Epithelial cell of proximal tubule (primary cell): Measurements from ENCODE around the gene CASP6. TPM values are rescaled to one million over a fixed set of nuclear protein-coding genes. Genes with fewer than 3 reads are reported as not detected.

Experiments used
- DNase-seq: peaks from one replicate; pipeline ENCODE4 v3.0.0-alpha.2; 2011; ENCODE audit warnings: low read depth
- H3K4me3 ChIP-seq: 2 replicates; pipeline ENCODE4 v1.5.1; 2011; ENCODE audit warnings: low read depth, mild to moderate bottlenecking, low read length
- total RNA-seq: library from RNA; depleted of rRNA; stranded (reverse); fragments of >200 nt; gene quantifications from 2 replicates; pipeline ENCODE4 v1.2.3, GENCODE V29; 2015
- TF ChIP-seq, protein P1 (sequence below): conservative IDR thresholded peaks from 2 replicates; pipeline ENCODE4 v1.5.1; 2012; ENCODE audit warnings: low read depth, mild to moderate bottlenecking, low read length

The CASP6 gene
- total RNA-seq, 1 donor from 2014 or later = 59.7 TPM

GRCh38 chr4:109649872-109650271 lies 53.4 kb downstream of the CASP6 start:
- TF ChIP-seq, protein P1, sequence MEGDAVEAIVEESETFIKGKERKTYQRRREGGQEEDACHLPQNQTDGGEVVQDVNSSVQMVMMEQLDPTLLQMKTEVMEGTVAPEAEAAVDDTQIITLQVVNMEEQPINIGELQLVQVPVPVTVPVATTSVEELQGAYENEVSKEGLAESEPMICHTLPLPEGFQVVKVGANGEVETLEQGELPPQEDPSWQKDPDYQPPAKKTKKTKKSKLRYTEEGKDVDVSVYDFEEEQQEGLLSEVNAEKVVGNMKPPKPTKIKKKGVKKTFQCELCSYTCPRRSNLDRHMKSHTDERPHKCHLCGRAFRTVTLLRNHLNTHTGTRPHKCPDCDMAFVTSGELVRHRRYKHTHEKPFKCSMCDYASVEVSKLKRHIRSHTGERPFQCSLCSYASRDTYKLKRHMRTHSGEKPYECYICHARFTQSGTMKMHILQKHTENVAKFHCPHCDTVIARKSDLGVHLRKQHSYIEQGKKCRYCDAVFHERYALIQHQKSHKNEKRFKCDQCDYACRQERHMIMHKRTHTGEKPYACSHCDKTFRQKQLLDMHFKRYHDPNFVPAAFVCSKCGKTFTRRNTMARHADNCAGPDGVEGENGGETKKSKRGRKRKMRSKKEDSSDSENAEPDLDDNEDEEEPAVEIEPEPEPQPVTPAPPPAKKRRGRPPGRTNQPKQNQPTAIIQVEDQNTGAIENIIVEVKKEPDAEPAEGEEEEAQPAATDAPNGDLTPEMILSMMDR = no peak
- no peak for DNase-seq
- no peak overlapping the region for H3K4me3 ChIP-seq

GRCh38 chr4:109648997-109649575 lies 54.2 kb downstream of the CASP6 start:
- TF ChIP-seq, protein P1 = no peak
- no peak for DNase-seq
- no peak overlapping the region for H3K4me3 ChIP-seq

DNA sequence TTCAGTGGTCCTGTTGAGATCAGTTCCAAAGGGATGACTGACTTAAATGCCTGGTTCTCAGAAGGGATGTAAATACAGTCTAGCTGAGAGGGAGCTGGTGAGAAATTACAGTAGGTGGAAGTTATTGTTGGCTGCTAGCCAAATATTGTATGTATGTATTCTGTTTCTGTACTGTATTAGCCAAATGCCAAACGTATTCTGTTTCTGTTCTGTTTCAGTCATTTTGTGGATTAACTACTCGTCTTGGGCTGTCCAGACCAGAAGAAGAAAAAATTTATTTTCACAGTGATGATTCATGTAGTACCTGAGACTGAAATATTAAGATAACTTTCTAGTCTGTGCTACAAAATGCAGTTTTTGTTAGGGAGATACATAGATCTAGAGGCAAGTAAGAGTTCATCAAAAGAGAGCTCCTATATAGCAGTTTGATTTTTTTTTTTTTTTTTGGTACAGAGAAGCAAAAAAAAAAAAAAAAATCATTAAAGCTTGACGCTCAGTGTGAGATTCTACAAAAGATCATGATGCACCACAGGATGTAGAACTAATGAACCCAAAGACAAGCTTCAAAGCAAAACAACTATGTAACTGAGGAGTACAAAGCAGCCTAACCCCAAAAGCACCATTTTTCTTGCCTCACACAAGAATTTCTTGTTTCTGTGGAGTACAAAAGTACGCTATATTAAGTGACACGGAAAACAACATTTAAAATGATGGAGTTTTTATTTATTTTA lies 54.8 kb downstream of the CASP6 start:
- H3K4me3 ChIP-seq = no peak overlapping the region
- DNase-seq = no peak
- TF ChIP-seq, protein P1 = no peak

- no peak for DNase-seq
- H3K4me3 ChIP-seq = no peak overlapping the region
- TF ChIP-seq, protein P1 = no peak
These were observed 57.2 kb downstream of the CASP6 start for GRCh38 chr4:109645874-109646710.

- H3K4me3 ChIP-seq = no peak overlapping the region
- TF ChIP-seq, protein P1 = no peak
- no peak for DNase-seq
These were observed 62.6 kb downstream of the CASP6 start for GRCh38 chr4:109640644-109641043.

Other genes starting within 250 kb of the CASP6 start
- gene MCUB, start 143.2 kb downstream of the CASP6 start, total RNA-seq = 57.2 and 105 TPM in 2 replicates
- gene PLA2G12A, start 26.6 kb upstream of the CASP6 start, total RNA-seq = 20.3 and 58.3 TPM in 2 replicates
- 2.6 and 5.8 TPM in 2 replicates for gene CFI, start 98.6 kb upstream of the CASP6 start, total RNA-seq
- gene GAR1, start 112.3 kb upstream of the CASP6 start, total RNA-seq = 12.7 and 27.7 TPM in 2 replicates
- not detected in 2 replicates for gene RRH, start 124.5 kb upstream of the CASP6 start, total RNA-seq
- gene LRIT3, start 144.7 kb upstream of the CASP6 start, total RNA-seq = under 0.01 TPM in 1 of 2 replicates, not detected in the other
- 0.36 and 0.46 TPM in 2 replicates for gene EGF, start 209.4 kb upstream of the CASP6 start, total RNA-seq